Right lobe of liver (tissue), 4 donors: ENCODE data around the gene S100A9.

Experiments
- POLR2A ChIP-seq: fragments of 450-650 bp; IDR thresholded peaks from one replicate; pipeline ENCODE4 v1.6.1; 2017; ENCODE audit warnings: antibody characterized with exemption, mild to moderate bottlenecking
- TF ChIP-seq, protein P1 (sequence below), 4 donors: fragments of 200-600 bp in 3 of 4; fragments of 450-650 bp in 1 of 4; IDR thresholded peaks; one replicate each; pipeline versions ENCODE4 v1.5.1 to v1.8.0; 2016 to 2022; ENCODE audit warnings: antibody characterized with exemption in 4 of 4, mild to moderate bottlenecking in 2 of 4
- donor health status: DM: no; HTN: no; CAD: no.
- donor health status: DM: no; HTN: no; CAD: no.
- donor health status: DM: no; HTN: yes; CAD: no.

DNA sequence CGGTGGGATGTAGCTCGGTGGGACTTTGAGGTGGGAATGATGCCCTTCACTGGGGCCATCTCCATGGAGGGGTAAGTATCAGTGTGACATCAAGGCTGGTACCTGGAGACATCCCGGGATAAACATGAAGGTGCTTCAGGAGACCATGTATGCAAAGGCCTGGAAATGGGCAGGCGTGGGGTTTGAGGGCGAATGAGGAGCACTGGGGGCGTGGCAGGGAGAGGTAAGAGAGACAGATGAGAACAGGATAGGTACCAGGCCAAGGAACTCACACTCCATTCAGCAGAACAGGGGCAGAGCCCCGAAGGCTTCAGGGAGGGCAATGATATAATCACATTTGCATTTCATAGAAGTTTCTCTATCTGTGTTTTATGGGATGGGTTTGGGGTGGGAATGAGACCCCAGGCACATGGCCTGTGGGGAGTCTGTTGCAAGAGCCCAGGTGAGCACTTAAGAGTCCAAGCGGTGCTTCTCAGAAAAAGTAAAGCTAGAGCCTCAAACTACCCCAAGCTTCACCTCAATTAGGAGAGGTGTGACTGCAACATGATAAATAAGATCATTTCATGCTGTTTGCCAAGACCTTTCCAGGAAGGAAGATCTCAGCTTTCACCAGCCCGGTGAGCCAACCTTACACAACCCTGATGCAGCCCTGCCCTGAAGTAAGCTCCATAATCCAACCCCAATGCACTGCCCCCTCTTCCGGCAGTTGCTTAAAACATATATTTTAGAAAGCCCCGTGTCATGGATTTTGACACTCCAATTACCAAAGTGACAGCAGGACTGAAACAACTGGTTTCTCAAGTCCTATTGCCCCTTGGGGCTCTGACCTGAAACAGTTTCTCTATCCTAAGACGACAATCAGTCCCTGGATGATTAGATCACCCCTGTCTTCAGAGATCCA lies 7.4 kb downstream of the S100A9 start:
- TF ChIP-seq, protein P1, sequence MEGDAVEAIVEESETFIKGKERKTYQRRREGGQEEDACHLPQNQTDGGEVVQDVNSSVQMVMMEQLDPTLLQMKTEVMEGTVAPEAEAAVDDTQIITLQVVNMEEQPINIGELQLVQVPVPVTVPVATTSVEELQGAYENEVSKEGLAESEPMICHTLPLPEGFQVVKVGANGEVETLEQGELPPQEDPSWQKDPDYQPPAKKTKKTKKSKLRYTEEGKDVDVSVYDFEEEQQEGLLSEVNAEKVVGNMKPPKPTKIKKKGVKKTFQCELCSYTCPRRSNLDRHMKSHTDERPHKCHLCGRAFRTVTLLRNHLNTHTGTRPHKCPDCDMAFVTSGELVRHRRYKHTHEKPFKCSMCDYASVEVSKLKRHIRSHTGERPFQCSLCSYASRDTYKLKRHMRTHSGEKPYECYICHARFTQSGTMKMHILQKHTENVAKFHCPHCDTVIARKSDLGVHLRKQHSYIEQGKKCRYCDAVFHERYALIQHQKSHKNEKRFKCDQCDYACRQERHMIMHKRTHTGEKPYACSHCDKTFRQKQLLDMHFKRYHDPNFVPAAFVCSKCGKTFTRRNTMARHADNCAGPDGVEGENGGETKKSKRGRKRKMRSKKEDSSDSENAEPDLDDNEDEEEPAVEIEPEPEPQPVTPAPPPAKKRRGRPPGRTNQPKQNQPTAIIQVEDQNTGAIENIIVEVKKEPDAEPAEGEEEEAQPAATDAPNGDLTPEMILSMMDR (IDR thresholded peaks at IDR 0.05) = no peak
- TF ChIP-seq POLR2A = no peak
